ENCODE measurements around the gene PLEKHG5.
"Not testable (repeated sequence)": the region's sequence is repeated elsewhere in the genome, so short reads cannot be mapped to it uniquely, and the experiment has no call there.

The PLEKHG5 gene

GRCh38 chr1:6448749-6449631, 42.5 kb downstream of the PLEKHG5 start:
- intact Hi-C loops (cut with DNase I): no loop called here
- DNase-seq: peak in 2 of 10 donors; percentile 19 to 39

- no peak for DNase-seq
- intact Hi-C loops (cut with DNase I): no loop called here
These were observed 43.4 kb downstream of the PLEKHG5 start for GRCh38 chr1:6447818-6448748.

GRCh38 chr1:6447016-6447817, 44.2 kb downstream of the PLEKHG5 start:
- no peak for DNase-seq
- intact Hi-C loops (cut with DNase I): no loop called here

- DNase-seq: no peak
- intact Hi-C loops (cut with DNase I): no loop called here
These were observed 44.8 kb downstream of the PLEKHG5 start for GRCh38 chr1:6446665-6447015.

GRCh38 chr1:6445929-6446328, 45.5 kb downstream of the PLEKHG5 start:
- DNase-seq; intact Hi-C loops (cut with DNase I): not testable (repeated sequence)

- intact Hi-C loops (cut with DNase I): no loop called here
- peak in 4 of 10 donors; percentile 26 to 89 (median 27) for DNase-seq
These were observed 46.3 kb downstream of the PLEKHG5 start for GRCh38 chr1:6445062-6445763.

GRCh38 chr1:6444377-6444776, 47.1 kb downstream of the PLEKHG5 start:
- DNase-seq: no peak
- intact Hi-C loops (cut with DNase I): no loop called here

GRCh38 chr1:6443339-6444115, 47.9 kb downstream of the PLEKHG5 start:
- intact Hi-C loops (cut with DNase I): no loop called here
- no peak for DNase-seq

GRCh38 chr1:6441586-6441985, 49.9 kb downstream of the PLEKHG5 start:
- intact Hi-C loops (cut with DNase I): no loop called here
- no peak for DNase-seq

GRCh38 chr1:6440198-6441126, 51.0 kb downstream of the PLEKHG5 start:
- no peak for DNase-seq
- intact Hi-C loops (cut with DNase I): no loop called here

- intact Hi-C loops (cut with DNase I): loop anchor here (10.0 kb wide), 1 partner anchor 193 kb away; the partner anchor contains the start of gene HES3
- DNase-seq: peak in 8 of 10 donors; percentile 27 to 93 (median 62)
These were observed 53.4 kb downstream of the PLEKHG5 start for GRCh38 chr1:6438047-6438525.

- intact Hi-C loops (cut with DNase I): loop anchor here (10.0 kb wide), 1 partner anchor 192 kb away; the partner anchor contains the start of gene HES3
These were observed 54.3 kb downstream of the PLEKHG5 start for GRCh38 chr1:6437012-6437700.

GRCh38 chr1:6436277-6436676, 55.2 kb downstream of the PLEKHG5 start:
- DNase-seq: not testable (repeated sequence)
- intact Hi-C loops (cut with DNase I): loop anchor here (10.0 kb wide), 1 partner anchor 191 kb away; the partner anchor contains the start of gene HES3

More at GRCh38 chr1:6437012-6437700, 54.3 kb downstream of the PLEKHG5 start:
- peak; percentile 32 to 95 (median 54) for DNase-seq

- no peak for DNase-seq
- intact Hi-C loops (cut with DNase I): loop anchor here (10.0 kb wide), 1 partner anchor 191 kb away; the partner anchor contains the start of gene HES3
These were observed 55.9 kb downstream of the PLEKHG5 start for GRCh38 chr1:6435547-6435946.

GRCh38 chr1:6435129-6435528, 56.3 kb downstream of the PLEKHG5 start:
- intact Hi-C loops (cut with DNase I): loop anchor here (10.0 kb wide), 1 partner anchor 190 kb away; the partner anchor contains the start of gene HES3
- DNase-seq: no peak

GRCh38 chr1:6434186-6434585, 57.3 kb downstream of the PLEKHG5 start:
- DNase-seq: no peak
- intact Hi-C loops (cut with DNase I): loop anchor here (10.0 kb wide), 1 partner anchor 189 kb away; the partner anchor contains the start of gene HES3
